GM18867 (cell line): ENCODE data around the gene NEU1.
"Not testable (repeated sequence)": the region's sequence is repeated elsewhere in the genome, so short reads cannot be mapped to it uniquely, and the experiment has no call there.

Experiments used
- ATAC-seq: cut with Tn5 transposase; IDR thresholded peaks from one replicate; pipeline ENCODE4 v1.9.1; 2021; ENCODE audit warnings: mild to moderate bottlenecking, moderate library complexity; ENCODE audit not compliant: unreplicated experiment

Gene NEU1

DNA sequence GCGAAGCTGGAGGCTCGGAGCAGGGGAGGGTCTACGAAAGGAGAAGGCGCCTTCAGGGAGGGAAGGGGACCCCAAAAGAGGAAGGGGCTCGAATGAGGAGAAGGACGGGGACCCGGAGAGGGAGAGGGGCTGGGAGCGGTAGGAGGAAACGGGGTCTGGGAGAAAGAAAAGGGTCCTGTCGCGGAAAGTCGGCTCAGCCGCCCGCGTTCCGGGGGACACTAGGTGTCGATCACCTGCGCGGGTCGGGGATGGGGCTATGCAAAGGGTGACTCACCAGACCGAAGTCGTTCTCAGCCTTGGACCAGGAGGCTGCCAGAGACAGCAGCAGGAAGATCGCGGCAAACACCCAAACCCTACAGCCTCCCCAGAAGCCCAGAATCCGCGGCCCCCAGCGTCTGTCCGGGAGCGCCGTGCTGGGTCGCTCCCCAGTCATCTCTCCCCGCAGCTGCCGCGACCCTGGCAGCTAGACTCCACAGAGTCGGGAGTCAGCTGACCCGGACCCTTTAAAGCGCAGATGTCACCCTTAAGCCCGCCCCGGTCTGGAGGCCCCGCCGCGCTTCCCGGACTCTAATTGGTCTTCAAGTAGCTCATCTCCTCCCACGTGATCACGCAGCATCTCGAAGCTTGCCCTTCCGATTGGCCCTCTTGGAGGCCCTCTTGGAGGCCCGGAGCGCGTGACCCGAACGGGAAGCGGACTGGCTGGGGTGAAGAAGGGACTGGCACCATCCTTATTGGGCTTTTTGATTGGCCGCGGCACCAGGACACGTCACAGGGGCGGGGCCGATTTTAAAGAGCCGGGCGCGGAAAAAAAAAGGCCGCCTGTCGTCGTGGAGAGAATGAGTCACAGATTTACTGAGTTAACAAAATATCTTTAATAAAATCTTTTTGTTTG lies at the start of gene NEU1:
NEU1 (minus strand) TSS at position 478 of the 892 bp plus-strand sequence; CDS start at position 433, 45 bp downstream.
- peak; percentile 94 for ATAC-seq

DNA sequence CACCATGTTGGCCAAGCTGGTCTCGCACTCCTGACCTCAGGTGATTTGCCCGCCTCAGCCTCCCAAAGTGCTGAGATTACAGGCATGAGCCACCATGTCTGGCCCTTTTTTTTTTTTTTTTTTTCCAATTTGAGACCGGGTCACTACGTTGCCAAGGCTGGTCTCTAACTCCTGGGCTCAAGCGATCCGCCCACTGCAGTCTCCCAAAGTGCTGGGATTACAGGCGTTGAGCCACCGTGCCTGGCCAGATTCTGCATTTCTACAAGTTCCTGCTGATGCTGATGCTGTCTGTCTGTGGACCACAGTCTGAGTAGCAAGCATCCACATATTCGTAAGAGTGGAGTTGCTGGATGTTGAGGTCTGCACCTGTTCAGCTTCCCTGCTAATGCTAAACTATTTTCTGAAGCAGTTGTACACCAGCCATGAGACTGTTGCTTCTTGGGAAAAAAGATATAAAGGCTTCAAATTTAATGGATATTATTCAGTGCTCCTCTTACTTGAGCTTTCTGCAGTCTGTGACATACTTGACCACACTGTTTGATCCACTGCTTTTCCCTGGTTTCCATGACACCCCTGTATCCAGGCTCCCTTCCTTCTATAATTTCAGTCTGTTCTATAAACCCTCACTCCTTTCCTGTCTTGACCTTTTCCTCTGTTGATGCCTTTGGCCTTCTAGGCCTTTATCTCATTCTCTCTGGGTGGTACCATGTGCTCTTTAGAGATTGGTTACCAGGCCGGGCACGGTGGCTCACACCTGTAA lies 49.4 kb upstream of the NEU1 start:
- ATAC-seq = no peak

DNA sequence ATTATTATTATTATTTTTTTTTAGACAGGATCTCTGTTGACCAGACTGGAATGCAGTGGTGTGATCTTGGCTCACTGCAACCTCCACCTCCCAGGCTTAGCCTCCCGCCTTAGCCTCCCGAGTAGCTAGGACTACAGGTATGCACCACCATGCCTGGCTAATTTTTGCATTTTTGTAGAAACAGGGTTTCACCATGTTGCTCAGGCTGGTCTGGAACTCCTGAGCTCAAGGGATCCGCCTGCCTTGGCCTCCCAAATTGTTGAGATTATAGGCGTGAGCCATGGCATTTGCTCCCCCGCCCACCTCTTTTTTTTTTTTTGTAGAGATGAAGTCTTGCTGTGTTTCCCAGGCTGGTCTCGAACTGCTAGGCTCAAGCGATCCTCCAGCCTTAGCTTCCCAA lies 46.7 kb upstream of the NEU1 start:
- ATAC-seq = not testable (repeated sequence)

DNA sequence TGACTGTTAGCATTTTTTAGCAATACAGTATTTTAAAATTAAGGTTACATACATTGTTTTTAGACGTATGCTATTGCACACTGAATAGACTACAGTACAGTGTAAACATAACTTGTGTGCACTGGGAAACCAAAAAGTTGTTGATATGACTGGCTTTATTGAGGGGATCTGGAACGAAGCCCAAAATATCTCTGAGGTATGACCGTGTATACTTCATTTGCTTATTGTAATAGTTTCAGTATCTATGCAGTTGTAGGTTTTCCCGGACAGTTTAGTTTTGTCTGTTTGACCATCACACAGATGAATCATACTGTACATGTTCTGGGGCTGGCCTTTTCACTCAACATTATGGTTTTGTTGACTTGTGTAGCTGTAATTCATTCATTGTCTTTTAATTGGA lies 46.2 kb upstream of the NEU1 start:
- ATAC-seq = peak; percentile 83

DNA sequence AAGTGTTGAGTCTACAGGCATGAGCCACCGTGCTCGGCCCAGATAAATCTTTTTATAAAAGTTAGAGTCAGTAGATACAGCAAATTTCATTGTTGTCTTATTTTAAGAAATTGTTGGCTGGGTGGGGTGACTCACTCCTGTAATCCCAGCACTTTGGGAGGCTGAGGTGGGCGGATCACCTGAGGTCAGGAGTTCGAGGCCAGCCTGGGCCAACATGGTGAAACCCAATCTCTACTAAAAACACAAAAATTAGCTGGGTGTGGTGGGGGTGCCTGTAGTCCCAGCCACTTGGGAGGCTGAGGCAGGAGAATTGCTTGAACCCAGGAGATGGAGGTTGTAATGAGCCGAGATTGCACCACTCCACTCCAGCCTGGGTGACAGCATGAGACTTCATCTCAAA lies 45.6 kb upstream of the NEU1 start:
- ATAC-seq = not testable (repeated sequence)

DNA sequence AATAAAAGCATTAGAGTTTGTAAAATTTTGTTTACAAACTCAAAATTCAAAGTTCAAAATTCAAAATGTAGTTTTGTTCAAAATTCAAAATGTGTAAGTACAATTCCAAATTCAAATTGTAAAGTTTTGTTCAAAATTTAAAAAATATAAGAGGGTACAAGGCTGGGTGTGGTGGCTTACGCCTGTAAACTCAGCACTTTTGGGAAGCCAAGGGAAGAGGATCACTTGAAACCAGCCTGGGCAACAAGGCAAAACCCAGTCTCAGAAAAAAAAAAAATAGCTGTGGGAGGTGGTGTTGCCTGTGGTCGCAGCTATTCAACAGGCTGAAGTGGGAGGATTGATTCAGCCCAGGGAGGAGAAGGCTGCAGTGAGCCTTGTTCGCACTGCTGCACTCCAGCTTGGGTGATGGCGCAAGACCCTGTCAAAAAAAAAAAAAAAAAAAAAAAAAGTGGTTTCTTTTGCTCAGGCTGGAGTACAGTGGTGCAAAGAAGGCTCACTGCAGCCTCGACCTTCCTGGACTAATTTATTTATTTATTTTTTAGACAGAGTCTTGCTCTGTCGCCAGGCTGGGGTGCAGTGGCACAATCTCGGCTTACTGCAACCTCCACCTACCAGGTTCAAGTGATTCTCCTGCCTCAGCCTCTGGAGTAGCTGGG lies 44.7 kb upstream of the NEU1 start:
- no peak for ATAC-seq

DNA sequence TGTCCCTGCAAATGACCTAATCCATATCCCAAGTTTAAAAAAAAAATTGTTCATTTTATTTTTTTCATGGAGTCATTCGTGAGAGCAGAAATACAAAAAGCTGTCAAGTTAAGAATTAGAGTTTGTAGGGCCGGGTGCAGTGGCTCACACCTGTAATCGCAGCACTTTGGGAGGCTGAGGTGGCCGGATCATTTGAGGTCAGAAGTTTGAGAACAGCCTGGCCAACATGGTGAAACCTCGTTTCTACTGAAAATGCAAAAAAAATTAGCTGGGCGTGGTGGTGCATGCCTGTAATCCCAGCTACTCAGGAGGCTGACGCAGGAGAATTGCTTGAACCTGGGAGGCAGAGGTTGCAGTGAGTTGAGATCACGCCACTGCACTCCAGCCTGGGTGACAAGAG lies 44.1 kb upstream of the NEU1 start:
- ATAC-seq = not testable (repeated sequence)

DNA sequence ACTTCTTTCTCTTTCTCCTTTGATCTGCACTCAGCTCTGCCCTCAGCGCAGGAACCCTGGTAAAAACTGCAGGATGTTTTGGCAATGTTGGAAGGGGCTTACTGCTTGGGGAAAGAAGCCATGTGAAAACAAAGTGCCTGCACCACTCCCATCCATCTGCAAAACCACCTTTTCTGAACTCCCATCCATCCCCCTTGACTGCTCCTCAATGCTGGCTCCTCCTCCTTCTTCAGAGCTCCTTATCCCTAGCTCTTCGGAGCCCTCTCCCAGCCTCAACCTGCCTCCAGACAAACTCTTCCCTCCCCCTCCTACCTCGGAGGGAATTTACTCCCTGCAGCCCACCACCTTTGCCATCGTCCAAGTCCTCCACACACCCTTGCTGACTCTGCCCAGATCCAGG lies 43.5 kb upstream of the NEU1 start:
- no peak for ATAC-seq

DNA sequence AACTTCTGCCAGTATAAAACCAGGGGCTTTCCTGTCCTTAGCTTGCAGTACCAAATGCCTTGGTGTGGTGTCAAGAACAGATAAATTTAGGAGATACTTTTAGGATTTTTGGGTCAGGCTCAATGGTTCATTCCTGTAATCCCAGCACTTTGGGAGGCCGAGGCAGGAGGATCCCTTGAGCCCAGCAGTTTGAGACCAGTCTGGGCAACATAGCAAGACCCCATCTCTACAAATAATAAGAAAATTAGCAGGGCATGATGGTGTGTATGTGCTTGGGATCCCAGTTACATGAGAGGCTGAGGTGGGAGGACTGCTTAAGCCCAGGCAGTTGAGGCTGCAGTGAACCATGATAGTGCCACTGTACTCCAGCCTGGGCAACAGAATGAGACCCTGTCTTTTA lies 42.4 kb upstream of the NEU1 start:
- ATAC-seq = no peak

DNA sequence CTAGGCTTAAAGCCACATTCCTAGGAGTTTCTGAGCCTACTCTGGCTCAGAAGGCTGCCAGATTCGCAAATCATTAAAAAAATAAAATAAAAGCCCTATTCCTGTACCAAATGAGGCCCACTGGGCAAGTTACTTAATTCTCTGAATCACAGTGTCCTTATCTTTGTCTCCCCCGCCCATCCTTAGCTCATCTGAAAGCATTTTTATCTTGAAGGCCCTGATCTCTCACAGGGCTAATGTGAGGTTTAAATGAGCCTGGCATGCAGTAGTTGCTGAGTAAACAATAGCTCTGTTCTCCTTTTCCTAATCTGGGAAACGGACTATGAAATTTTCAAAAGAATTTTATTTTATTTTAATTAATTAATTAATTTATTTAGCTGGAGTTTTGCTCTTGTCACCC lies 41.3 kb upstream of the NEU1 start:
- no peak for ATAC-seq

DNA sequence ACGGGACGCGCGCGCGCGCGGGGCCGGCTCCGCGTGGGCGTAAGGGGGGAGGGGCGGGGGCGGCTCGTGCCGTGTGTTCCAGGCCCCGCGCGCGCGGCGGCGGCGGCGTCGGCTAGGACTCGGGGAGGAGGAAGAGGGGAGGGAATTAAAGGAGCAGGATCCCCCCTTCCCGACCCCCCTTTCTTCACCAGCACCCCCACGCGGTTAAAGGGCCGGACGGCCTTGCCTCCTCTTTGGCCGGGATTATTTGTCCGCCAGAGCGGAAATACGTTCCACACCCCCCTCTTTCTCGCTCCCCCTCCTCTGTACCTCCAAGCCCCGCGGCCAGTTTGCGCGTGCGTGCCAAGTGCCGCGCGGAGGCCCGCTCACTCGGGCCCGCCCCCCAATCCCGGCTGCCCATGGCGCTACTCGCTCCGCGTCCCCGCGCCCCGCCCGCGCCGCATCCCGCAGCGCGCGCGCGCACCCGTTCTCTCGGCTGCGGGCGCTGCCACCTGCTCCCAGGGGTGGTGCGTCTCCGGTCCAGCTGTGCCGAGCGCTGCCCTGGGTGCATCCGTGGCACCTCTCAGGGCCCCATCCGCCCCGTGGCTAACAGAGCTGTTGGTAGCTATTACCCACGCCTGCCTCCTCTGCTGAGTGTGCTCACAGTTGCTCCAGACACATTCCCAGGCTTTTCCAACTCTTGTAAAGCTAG lies 39.5 kb upstream of the NEU1 start, which contains the start of gene ZBTB12:
ZBTB12 (minus strand) TSS at position 134 of the 691 bp plus-strand sequence. CDS start 781 bp downstream, outside the sequence.
- peak; percentile 55 for ATAC-seq

DNA sequence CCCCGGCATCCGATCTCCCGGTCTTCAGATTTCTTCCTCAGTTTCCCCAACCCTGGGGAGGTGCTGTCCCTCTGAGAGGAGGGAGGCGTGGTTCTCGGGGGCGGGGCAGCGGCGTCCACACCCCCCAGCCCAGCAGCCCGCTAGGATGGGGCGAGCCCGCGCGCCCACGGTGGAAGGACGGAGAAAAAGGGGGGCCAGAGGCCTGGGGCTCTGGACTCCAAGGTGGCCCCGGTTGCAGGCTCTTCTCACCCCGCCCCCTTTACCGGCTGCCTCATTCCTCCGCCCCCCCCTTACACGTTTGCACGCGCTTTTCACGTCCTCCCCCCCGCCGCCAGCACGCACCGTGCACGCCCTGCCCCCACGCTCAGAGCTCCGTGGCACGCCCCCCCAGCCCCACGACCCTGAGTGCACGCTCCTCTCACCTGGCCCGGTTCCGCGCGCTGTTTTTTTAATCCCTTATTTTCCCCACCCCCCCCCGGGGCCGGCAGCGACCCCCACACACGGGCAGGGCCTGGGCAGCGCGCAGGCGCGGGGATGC lies 38.9 kb upstream of the NEU1 start:
- ATAC-seq = no peak

DNA sequence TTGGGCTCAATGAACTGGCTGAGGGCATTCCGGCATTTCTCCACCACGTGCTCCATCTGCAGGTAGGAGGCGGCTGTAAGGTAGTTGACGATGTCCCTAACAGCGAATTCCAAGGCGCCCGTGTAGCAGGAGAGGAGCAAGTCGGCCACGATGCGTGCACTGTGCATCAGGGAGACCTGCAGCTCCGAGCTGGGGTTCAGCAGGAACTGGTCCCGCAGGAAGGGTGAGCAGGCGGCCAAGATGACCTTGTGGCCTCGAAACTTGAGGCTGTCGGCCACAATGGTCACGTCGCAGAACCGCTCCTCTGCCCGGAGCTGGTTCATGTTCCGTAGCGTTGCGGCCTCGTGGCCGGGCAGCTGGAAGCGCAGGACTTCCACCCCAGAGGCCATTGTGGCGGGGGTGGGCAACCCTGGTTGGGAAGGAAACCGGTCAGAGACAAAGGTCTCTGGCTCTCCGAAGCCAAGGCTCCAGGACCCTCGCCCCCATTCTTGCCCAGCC lies 38.3 kb upstream of the NEU1 start:
- ATAC-seq = no peak

DNA sequence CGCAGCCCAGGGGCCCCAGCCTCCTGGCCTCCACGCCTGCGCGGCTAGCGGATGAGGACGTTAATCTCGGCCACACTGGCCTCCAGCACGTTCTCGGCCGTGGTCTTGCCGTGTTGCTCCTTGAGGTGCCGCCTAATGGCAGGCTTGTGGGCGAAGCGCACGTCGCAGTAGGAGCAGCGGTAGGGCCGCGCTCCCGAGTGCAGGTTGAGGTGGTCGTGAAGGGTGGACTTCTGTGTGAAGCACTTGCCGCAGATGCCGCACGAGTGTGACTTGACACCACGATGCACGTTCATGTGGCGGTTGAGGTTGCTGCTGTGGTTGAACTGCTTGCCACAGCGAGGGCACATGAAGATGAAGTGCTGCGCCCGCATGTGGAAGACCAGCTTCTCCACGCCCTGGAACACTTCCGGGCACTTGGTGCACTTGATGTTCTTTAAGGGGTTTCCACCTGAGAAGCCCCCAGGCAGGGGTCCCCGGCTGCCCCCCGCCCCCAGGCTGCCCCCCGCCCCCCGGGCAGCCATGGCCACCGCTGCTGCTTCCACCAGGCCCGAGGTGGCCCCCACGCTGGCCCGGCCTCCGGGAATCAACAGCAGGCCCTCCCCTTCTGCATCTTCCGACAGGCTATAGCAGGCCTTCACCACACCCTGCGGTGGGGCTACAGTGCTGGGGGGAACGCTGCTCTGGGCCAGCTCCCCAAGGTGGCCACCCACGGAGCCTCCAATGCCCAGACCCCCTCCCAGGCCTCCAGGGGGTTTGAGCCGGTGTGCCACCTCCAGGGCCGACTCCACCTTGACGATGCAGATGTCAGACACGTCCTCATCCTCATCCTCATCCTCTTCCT lies 37.5 kb upstream of the NEU1 start:
- no peak for ATAC-seq

DNA sequence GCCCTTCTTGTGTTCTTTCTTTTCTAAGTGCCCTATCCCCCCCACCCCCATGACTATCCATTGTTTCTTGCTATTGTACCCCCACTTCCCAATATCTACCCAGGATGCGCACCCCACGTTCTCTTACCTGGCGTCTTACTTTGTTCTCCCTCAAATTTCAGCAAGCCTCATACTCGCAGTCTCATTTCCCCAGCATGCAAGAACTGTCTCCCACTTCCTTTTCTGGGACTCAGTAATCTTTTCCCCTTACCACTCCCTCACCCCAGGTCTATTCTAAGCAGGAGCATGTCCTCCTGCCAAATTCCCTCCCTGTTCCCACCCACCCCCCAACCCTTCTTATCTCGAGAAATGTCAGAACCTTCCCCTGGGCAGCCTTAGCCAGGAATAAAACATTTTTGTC lies 36.6 kb upstream of the NEU1 start:
- no peak for ATAC-seq

DNA sequence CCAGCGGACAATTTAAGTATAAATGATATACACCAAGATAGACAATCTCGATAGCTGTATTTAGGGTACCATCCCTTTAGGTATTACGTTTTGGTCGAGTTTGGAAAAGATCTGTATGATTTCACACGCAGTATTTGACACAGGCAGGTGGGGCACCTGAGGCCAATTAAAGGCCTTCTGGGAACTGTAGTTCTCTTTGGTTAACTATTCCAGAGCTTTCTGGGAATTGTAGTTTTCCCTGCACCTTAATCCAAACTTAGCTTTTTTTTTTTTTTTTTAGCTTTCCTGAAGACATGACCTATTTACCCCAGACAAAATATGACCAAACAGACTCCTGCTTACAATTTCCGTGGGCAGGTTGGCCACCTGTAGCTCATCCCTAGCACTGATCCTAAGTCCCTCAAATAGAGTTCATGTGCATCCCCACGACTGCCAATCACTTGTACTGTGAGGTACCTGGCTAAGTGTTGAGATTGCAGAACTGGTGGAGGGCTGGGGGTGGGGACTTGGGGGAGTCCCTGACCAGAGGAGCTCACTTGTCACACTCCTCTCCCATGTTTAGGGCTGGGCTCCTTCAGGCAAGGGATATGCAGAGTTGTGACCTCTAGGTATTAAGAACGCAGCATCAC lies 35.9 kb upstream of the NEU1 start:
- ATAC-seq = no peak

DNA sequence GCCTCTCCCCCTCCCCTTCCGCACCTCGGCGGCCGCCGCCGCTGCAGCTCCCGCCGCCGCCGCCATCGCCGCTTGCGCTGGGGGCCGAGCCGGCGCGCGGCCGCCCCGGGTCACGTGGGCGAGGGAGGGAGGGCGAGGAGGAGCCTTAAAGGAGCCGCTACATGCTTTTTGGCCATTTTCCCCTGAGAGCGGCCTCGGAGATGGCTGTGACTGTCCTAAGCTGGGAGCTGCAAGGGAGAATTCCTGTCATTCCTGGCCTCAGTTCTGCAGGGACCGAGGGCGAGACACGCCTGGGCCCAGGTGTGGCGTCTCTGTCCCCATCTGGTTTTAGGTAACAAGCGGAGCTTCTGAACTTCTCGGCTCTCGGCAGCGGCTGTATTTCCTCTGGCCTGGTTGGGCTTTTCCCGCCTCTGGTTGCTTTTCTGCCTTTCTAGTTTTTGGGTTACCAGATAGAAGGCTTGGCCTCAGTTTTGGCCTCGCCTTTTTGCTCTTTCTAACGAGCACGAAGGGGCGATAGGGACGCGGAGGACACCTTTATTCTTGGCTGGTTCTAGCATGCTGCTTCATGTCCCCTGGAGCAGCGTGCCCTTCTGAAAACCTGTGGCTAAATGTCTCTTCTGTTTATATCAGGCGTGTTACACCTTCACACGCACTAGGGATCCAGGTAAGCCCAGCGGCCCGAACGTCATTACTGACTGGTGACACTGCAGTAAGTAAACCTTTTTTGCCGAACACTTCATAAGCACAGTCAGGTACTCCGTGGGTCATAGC lies 35.2 kb upstream of the NEU1 start, which contains the start of gene EHMT2:
EHMT2 (minus strand) TSS at position 87 of the 771 bp plus-strand sequence; CDS start at position 66, 21 bp downstream.
- ATAC-seq = peak; percentile 53
